SK-N-SH treated with all-trans-retinoic acid at 6 μM for 48 hours (cell line): ENCODE measurements around the gene RAP1A.

ENCODE experiments used
- CSDC2 ChIP-seq: fragments of 250-450 bp; sonication (Bioruptor Pico); IDR thresholded peaks from 2 replicates; pipeline ENCODE4 v1.5.0; 2020; ENCODE audit warnings: mild to moderate bottlenecking, moderate library complexity
- ISL1 ChIP-seq: fragments of 250-450 bp; sonication (Bioruptor Pico); IDR thresholded peaks from 2 replicates; pipeline ENCODE4 v2.1.2; 2022; ENCODE audit warnings: mild to moderate bottlenecking, moderate library complexity
- PATZ1 ChIP-seq: fragments of 250-450 bp; sonication (Bioruptor Pico); IDR thresholded peaks from 2 replicates; pipeline ENCODE4 v1.8.0; 2020; ENCODE audit warnings: mild to moderate bottlenecking, moderate library complexity, borderline replicate concordance
- TCF4 ChIP-seq: fragments of 250-450 bp; sonication (Bioruptor Pico); IDR thresholded peaks from 2 replicates; pipeline ENCODE4 v1.8.0; 2021; ENCODE audit warnings: mild to moderate bottlenecking, moderate library complexity, borderline replicate concordance

GRCh38 chr1:111660204-111661150 lies 40.9 kb downstream of the RAP1A start:
- no peak for TF ChIP-seq CSDC2 (CRISPR knock-in tag)
- no peak for TF ChIP-seq TCF4 (CRISPR knock-in tag)
- TF ChIP-seq PATZ1 (CRISPR knock-in tag), result no peak
- no peak for TF ChIP-seq ISL1
